GM12864 (cell line): Measurements from ENCODE around the gene GRM7.

Source experiments
- DNase-seq: peaks from one replicate; pipeline ENCODE4 v3.0.0-alpha.2; 2011; ENCODE audit warnings: low read depth
- H3K4me3 ChIP-seq: 2 replicates; pipeline ENCODE4 v1.5.1; 2011; ENCODE audit warnings: mild to moderate bottlenecking, low read depth, low read length, control low read depth
- CTCF ChIP-seq: IDR thresholded peaks from 2 replicates; pipeline ENCODE4 v1.5.1; 2011; ENCODE audit warnings: low read depth, mild to moderate bottlenecking, moderate library complexity, low read length, control low read depth, inconsistent platforms; ENCODE audit errors: missing control alignments

GRM7 gene

GRCh38 chr3:7607083-7607482, 746.2 kb downstream of the GRM7 start:
- H3K4me3 ChIP-seq: no peak overlapping the region
- DNase-seq: no peak
- TF ChIP-seq CTCF: no peak

DNA sequence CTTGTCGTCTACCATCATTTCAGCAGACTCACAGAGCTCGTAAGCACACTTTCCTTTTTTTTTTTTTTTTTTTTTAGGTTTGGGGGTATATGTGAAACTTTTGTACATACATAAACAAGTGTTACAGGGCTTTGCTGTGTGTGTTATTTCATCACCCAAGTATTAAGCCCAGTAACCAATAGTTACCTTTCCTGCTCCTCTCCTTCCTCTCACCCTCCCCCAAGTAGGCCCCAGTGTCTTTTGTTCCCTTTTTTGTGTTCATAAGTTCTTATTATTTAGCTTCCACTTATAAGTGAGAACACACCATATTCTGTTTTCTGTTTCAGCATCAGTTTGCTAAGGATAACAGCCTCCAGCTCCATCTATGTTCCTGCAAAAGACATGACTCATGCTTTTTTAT, 746.8 kb downstream of the GRM7 start:
- TF ChIP-seq CTCF: no peak
- H3K4me3 ChIP-seq: no peak overlapping the region
- no peak for DNase-seq

DNA sequence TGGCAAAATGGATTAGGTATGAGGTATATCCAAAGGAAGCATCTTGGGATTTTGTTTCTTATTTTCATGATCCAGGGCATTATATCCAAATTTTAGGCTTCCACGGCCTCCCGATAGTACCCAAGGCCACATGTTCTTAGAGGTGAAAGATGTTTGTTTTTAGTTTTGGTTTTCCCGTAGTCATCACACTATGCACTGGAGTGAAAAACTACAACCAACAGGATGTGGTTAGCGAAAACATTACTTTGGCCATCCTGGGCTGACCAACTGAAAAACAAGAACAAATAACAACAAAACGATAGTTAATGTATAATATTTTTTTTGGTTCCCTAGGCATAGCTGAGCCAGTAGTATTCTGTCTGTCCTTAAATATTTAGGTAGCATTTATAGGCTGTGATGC, 749.7 kb downstream of the GRM7 start:
- H3K4me3 ChIP-seq: no peak overlapping the region
- no peak for TF ChIP-seq CTCF
- DNase-seq: no peak

- TF ChIP-seq CTCF: no peak
- H3K4me3 ChIP-seq: no peak overlapping the region
- no peak for DNase-seq
Observed at GRCh38 chr3:7615043-7615442, 754.1 kb downstream of the GRM7 start.

GRCh38 chr3:7618606-7619005, 757.7 kb downstream of the GRM7 start:
- no peak overlapping the region for H3K4me3 ChIP-seq
- TF ChIP-seq CTCF: no peak
- DNase-seq: no peak

- no peak overlapping the region for H3K4me3 ChIP-seq
- DNase-seq: no peak
- TF ChIP-seq CTCF: no peak
Observed at GRCh38 chr3:7620401-7620800, 759.5 kb downstream of the GRM7 start.

DNA sequence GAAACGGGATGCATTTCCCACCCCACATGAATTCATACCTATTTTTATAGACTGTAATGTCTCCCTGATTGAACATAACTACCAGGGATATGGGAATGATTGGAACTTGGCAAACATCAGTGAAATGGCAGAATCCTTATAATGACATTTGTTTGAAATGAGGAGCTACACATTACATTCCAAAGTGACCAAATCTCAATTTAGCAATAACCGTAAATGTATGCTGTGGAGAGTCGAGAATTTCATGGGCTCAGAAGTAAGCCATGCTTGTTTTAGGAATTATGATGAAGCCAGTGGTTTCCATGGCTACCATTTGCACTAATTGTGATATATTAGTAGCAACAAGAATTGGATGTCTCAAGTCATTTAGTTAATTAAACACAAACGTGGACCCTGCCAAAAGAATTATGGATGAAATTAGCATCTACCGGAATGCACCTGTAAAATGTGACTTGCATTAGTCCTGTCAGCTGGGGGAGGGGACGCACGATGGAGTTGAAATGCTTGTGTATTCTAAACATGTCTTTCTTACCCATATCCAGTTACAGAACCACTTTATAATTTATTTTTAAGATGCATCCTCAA, 760.2 kb downstream of the GRM7 start:
- DNase-seq: no peak
- no peak for TF ChIP-seq CTCF
- H3K4me3 ChIP-seq: no peak overlapping the region
